ENCODE results near the gene RNASE2. TPM values are rescaled to one million over a fixed set of nuclear protein-coding genes. Genes with fewer than 3 reads are reported as not detected.

The RNASE2 gene
- total RNA-seq, 1 donor from 2014 or later = not detected

DNA sequence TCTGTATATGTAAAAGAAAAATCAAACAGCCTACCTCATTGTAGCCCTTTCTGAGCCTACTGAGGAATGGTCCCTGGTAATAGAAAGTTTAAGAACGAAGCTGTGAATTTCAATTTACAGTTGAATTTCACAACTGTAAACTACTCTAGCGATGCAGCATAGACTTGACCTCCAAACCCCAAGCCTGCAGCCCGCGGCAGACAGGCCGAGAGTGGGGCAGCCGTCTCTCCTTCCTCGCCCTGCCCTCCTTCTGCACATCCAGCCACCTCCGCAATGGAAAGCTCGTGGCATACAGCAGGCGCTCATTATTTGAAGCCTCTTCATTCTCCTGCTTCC is 15.3 kb downstream of the RNASE2 start:
- H2AFZ ChIP-seq (ENCODE audit: low read depth, low read length) = peak overlapping the region; percentile 98
- peaks cover 18% of the 10 kb centered on the region for H3K27me3 ChIP-seq (ENCODE audit: insufficient read depth, low read length)
- Mint-ChIP-seq H3K27me3 (ENCODE audit: low read depth, unreplicated experiment) (peaks cover 17% of the 10 kb centered on the region), H3K4me3 (ENCODE audit: unreplicated experiment) (peak overlapping the region; percentile 89), H3K9me3 (ENCODE audit: unreplicated experiment) (no peaks in the 10 kb centered on the region), H3K27ac (ENCODE audit: unreplicated experiment) (no peak overlapping the region), H3K36me3 (ENCODE audit: low read depth, unreplicated experiment) (peaks cover 5% of the 10 kb centered on the region), H3K4me1 (ENCODE audit: low read depth, unreplicated experiment) (peaks cover 27% of the 10 kb centered on the region)
- no peaks in the 10 kb centered on the region for H3K79me2 ChIP-seq (ENCODE audit: insufficient read depth, low read length)
- no peaks in the 10 kb centered on the region for H3K9me3 ChIP-seq (ENCODE audit: insufficient read depth, low read depth, low read length)
- H3K9ac ChIP-seq (ENCODE audit: low read length) = peak overlapping the region; percentile 84
- no peak for FAIRE-seq
- peaks cover 15% of the 10 kb centered on the region for H3K4me1 ChIP-seq (ENCODE audit: insufficient read depth, low read length)
- H3K4me2 ChIP-seq (ENCODE audit: low read length) = peak overlapping the region; percentile 98
- no peaks in the 10 kb centered on the region for H4K20me1 ChIP-seq (ENCODE audit: insufficient read depth, low read length)
- H3K27ac ChIP-seq (ENCODE audit: low read depth, low read length) = no peak overlapping the region
- no peak for TF ChIP-seq EZH2 (IDR thresholded peaks at IDR 0.05; ENCODE audit: insufficient read depth, low read length)
- TF ChIP-seq, protein P1, sequence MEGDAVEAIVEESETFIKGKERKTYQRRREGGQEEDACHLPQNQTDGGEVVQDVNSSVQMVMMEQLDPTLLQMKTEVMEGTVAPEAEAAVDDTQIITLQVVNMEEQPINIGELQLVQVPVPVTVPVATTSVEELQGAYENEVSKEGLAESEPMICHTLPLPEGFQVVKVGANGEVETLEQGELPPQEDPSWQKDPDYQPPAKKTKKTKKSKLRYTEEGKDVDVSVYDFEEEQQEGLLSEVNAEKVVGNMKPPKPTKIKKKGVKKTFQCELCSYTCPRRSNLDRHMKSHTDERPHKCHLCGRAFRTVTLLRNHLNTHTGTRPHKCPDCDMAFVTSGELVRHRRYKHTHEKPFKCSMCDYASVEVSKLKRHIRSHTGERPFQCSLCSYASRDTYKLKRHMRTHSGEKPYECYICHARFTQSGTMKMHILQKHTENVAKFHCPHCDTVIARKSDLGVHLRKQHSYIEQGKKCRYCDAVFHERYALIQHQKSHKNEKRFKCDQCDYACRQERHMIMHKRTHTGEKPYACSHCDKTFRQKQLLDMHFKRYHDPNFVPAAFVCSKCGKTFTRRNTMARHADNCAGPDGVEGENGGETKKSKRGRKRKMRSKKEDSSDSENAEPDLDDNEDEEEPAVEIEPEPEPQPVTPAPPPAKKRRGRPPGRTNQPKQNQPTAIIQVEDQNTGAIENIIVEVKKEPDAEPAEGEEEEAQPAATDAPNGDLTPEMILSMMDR (IDR thresholded peaks at IDR 0.05; ENCODE audit: insufficient read depth, low read depth, low read length) = no peak
- peak overlapping the region; percentile 78 for H3K4me3 ChIP-seq (ENCODE audit: insufficient read depth, low read depth, low read length)
- DNase-seq (ENCODE audit: low read depth) = no peak
- H3K36me3 ChIP-seq (ENCODE audit: insufficient read depth, low read length) = no peaks in the 10 kb centered on the region

DNA sequence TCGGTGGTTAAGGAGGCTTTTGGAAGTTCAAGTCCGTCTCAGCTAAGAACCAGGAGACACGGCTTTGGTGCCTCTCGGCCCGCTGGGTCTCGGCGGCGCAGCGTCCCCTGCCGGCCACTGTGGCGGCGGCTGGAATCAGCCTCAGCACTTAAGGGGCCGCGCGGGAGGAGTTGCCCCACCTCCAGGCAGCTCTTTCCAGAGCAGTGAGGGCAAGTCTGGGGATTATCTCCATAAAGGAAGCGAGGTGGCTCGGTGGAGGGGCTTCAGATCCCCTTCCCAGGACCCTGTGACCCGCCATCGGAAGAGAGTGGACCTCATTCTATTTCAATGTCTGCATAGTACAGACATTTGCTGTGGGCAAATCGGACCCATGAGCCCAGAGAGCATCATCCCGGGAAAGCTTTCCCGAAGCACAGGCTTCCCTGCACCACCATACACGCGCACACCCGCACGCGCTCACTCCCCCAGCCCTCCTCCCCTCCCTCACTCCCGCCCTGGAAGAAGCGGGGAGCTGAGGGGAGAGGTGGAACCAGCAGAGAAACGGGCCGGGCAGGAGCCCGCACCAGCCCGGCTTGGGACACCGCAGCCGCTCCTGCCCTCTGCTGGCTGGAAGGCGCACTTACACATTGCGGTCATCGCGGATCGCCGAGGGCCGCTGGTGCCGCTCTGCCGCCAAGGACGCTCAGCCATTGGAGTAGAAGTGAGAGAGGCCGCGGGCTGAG is 15.9 kb downstream of the RNASE2 start:
- Mint-ChIP-seq H3K4me3 (ENCODE audit: unreplicated experiment) (peak overlapping the region; percentile 89), H3K36me3 (ENCODE audit: low read depth, unreplicated experiment) (peaks cover 5% of the 10 kb centered on the region), H3K4me1 (ENCODE audit: low read depth, unreplicated experiment) (peaks cover 29% of the 10 kb centered on the region), H3K9me3 (ENCODE audit: unreplicated experiment) (no peaks in the 10 kb centered on the region), H3K27ac (ENCODE audit: unreplicated experiment) (peak overlapping the region; percentile 89), H3K27me3 (ENCODE audit: low read depth, unreplicated experiment) (peaks cover 17% of the 10 kb centered on the region)
- Histone ChIP-seq H3K27me3 (ENCODE audit: insufficient read depth, low read length) (peaks cover 15% of the 10 kb centered on the region), H3K27ac (ENCODE audit: low read depth, low read length) (peak overlapping the region; percentile 40), H2AFZ (ENCODE audit: low read depth, low read length) (peak overlapping the region; percentile 98), H3K4me2 (ENCODE audit: low read length) (peak overlapping the region; percentile 98), H3K79me2 (ENCODE audit: insufficient read depth, low read length) (no peaks in the 10 kb centered on the region), H4K20me1 (ENCODE audit: insufficient read depth, low read length) (no peaks in the 10 kb centered on the region), H3K9me3 (ENCODE audit: insufficient read depth, low read depth, low read length) (no peaks in the 10 kb centered on the region), H3K4me1 (ENCODE audit: insufficient read depth, low read length) (peaks cover 19% of the 10 kb centered on the region), H3K4me3 (ENCODE audit: insufficient read depth, low read depth, low read length) (peak overlapping the region; percentile 78), H3K9ac (ENCODE audit: low read length) (peak overlapping the region; percentile 84), H3K36me3 (ENCODE audit: insufficient read depth, low read length) (no peaks in the 10 kb centered on the region)
- TF ChIP-seq EZH2 (IDR thresholded peaks at IDR 0.05; ENCODE audit: insufficient read depth, low read length) = no peak
- TF ChIP-seq, protein P1 (IDR thresholded peaks at IDR 0.05; ENCODE audit: insufficient read depth, low read depth, low read length) = peak; percentile 81
- peak; percentile 59 for DNase-seq (ENCODE audit: low read depth)
- no peak for FAIRE-seq

DNA sequence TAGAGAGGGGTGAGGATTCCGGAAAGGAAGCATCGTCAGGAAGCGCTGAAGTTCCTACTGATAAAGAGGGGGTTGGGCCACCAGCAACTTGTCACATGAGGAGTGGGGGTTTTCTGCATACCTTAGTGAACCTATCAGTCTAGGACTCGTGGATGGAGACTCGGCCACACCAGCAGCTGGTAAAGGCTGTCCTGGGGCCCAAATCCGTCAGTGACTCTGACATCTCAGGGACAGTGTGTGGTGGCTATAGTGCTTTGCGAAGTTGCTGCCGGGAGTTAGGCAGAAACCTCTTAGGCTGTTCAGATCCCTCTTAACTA is 16.4 kb downstream of the RNASE2 start:
- Histone ChIP-seq H3K27me3 (ENCODE audit: insufficient read depth, low read length) (peaks cover 13% of the 10 kb centered on the region), H3K4me1 (ENCODE audit: insufficient read depth, low read length) (peaks cover 19% of the 10 kb centered on the region), H3K4me3 (ENCODE audit: insufficient read depth, low read depth, low read length) (peak overlapping the region; percentile 78), H3K27ac (ENCODE audit: low read depth, low read length) (no peak overlapping the region), H2AFZ (ENCODE audit: low read depth, low read length) (peak overlapping the region; percentile 98), H3K9ac (ENCODE audit: low read length) (peak overlapping the region; percentile 84), H4K20me1 (ENCODE audit: insufficient read depth, low read length) (no peaks in the 10 kb centered on the region), H3K4me2 (ENCODE audit: low read length) (peak overlapping the region; percentile 98), H3K36me3 (ENCODE audit: insufficient read depth, low read length) (no peaks in the 10 kb centered on the region), H3K79me2 (ENCODE audit: insufficient read depth, low read length) (no peaks in the 10 kb centered on the region), H3K9me3 (ENCODE audit: insufficient read depth, low read depth, low read length) (no peaks in the 10 kb centered on the region)
- Mint-ChIP-seq H3K9me3 (ENCODE audit: unreplicated experiment) (no peaks in the 10 kb centered on the region), H3K4me3 (ENCODE audit: unreplicated experiment) (peak overlapping the region; percentile 89), H3K4me1 (ENCODE audit: low read depth, unreplicated experiment) (peaks cover 31% of the 10 kb centered on the region), H3K36me3 (ENCODE audit: low read depth, unreplicated experiment) (peaks cover 5% of the 10 kb centered on the region), H3K27me3 (ENCODE audit: low read depth, unreplicated experiment) (peaks cover 17% of the 10 kb centered on the region), H3K27ac (ENCODE audit: unreplicated experiment) (peak overlapping the region; percentile 89)
- DNase-seq (ENCODE audit: low read depth) = no peak
- TF ChIP-seq, protein P1 (IDR thresholded peaks at IDR 0.05; ENCODE audit: insufficient read depth, low read depth, low read length) = no peak
- no peak for TF ChIP-seq EZH2 (IDR thresholded peaks at IDR 0.05; ENCODE audit: insufficient read depth, low read length)
- FAIRE-seq = no peak
